ENCODE results near the gene MXI1. TPM values are rescaled to one million over a fixed set of nuclear protein-coding genes. Genes with fewer than 3 reads are reported as not detected.

The MXI1 gene
- total RNA-seq, 1 experiment from 2014 or later: 16.6 TPM

DNA sequence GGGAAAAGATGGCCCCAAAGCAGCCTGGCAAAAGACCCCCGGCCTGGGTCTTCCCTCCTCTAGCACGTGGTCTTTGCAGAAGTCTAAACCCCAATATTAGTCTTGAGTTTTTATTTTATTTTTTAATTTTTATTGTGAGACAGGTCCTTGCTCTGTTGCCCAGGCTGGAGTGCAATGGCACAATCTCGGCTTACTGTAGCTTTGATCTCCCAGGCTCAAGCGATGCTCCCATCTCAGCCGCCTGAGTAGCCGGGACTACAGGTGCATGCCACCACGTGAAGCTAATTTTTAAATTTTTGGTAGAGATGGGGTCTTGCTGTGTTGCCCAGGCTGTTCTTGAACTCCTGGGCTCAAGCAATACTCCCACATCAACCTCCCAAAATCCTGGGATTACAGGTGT lies 40.3 kb upstream of the MXI1 start:
- H3K27ac Mint-ChIP-seq: no peak overlapping the region
- no peaks in the 10 kb centered on the region; the same call in 1 of the 2 replicates for H3K36me3 Mint-ChIP-seq
- DNase-seq (ENCODE audit: low spot score): no peak
- TF ChIP-seq MXD4 (CRISPR knock-in tag; IDR thresholded peaks at IDR 0.05; ENCODE audit: borderline replicate concordance) (no peak), FOXP1 (CRISPR knock-in tag; IDR thresholded peaks at IDR 0.05; ENCODE audit: borderline replicate concordance) (no peak), ETV6 (CRISPR knock-in tag; IDR thresholded peaks at IDR 0.05) (no peak), JUN (CRISPR knock-in tag; IDR thresholded peaks at IDR 0.05) (no peak), SOX15 (CRISPR knock-in tag; IDR thresholded peaks at IDR 0.05) (no peak)
- TF ChIP-seq, protein P1, sequence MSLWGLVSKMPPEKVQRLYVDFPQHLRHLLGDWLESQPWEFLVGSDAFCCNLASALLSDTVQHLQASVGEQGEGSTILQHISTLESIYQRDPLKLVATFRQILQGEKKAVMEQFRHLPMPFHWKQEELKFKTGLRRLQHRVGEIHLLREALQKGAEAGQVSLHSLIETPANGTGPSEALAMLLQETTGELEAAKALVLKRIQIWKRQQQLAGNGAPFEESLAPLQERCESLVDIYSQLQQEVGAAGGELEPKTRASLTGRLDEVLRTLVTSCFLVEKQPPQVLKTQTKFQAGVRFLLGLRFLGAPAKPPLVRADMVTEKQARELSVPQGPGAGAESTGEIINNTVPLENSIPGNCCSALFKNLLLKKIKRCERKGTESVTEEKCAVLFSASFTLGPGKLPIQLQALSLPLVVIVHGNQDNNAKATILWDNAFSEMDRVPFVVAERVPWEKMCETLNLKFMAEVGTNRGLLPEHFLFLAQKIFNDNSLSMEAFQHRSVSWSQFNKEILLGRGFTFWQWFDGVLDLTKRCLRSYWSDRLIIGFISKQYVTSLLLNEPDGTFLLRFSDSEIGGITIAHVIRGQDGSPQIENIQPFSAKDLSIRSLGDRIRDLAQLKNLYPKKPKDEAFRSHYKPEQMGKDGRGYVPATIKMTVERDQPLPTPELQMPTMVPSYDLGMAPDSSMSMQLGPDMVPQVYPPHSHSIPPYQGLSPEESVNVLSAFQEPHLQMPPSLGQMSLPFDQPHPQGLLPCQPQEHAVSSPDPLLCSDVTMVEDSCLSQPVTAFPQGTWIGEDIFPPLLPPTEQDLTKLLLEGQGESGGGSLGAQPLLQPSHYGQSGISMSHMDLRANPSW (CRISPR knock-in tag; conservative IDR thresholded peaks at IDR 0.05; ENCODE audit: low read depth): no peak
- TF ChIP-seq, protein P2, sequence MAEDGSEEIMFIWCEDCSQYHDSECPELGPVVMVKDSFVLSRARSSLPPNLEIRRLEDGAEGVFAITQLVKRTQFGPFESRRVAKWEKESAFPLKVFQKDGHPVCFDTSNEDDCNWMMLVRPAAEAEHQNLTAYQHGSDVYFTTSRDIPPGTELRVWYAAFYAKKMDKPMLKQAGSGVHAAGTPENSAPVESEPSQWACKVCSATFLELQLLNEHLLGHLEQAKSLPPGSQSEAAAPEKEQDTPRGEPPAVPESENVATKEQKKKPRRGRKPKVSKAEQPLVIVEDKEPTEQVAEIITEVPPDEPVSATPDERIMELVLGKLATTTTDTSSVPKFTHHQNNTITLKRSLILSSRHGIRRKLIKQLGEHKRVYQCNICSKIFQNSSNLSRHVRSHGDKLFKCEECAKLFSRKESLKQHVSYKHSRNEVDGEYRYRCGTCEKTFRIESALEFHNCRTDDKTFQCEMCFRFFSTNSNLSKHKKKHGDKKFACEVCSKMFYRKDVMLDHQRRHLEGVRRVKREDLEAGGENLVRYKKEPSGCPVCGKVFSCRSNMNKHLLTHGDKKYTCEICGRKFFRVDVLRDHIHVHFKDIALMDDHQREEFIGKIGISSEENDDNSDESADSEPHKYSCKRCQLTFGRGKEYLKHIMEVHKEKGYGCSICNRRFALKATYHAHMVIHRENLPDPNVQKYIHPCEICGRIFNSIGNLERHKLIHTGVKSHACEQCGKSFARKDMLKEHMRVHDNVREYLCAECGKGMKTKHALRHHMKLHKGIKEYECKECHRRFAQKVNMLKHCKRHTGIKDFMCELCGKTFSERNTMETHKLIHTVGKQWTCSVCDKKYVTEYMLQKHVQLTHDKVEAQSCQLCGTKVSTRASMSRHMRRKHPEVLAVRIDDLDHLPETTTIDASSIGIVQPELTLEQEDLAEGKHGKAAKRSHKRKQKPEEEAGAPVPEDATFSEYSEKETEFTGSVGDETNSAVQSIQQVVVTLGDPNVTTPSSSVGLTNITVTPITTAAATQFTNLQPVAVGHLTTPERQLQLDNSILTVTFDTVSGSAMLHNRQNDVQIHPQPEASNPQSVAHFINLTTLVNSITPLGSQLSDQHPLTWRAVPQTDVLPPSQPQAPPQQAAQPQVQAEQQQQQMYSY (CRISPR knock-in tag; IDR thresholded peaks at IDR 0.05): no peak
- TF ChIP-seq, protein P3, sequence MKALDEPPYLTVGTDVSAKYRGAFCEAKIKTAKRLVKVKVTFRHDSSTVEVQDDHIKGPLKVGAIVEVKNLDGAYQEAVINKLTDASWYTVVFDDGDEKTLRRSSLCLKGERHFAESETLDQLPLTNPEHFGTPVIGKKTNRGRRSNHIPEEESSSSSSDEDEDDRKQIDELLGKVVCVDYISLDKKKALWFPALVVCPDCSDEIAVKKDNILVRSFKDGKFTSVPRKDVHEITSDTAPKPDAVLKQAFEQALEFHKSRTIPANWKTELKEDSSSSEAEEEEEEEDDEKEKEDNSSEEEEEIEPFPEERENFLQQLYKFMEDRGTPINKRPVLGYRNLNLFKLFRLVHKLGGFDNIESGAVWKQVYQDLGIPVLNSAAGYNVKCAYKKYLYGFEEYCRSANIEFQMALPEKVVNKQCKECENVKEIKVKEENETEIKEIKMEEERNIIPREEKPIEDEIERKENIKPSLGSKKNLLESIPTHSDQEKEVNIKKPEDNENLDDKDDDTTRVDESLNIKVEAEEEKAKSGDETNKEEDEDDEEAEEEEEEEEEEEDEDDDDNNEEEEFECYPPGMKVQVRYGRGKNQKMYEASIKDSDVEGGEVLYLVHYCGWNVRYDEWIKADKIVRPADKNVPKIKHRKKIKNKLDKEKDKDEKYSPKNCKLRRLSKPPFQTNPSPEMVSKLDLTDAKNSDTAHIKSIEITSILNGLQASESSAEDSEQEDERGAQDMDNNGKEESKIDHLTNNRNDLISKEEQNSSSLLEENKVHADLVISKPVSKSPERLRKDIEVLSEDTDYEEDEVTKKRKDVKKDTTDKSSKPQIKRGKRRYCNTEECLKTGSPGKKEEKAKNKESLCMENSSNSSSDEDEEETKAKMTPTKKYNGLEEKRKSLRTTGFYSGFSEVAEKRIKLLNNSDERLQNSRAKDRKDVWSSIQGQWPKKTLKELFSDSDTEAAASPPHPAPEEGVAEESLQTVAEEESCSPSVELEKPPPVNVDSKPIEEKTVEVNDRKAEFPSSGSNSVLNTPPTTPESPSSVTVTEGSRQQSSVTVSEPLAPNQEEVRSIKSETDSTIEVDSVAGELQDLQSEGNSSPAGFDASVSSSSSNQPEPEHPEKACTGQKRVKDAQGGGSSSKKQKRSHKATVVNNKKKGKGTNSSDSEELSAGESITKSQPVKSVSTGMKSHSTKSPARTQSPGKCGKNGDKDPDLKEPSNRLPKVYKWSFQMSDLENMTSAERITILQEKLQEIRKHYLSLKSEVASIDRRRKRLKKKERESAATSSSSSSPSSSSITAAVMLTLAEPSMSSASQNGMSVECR (CRISPR knock-in tag; IDR thresholded peaks at IDR 0.05; ENCODE audit: borderline replicate concordance): no peak
- CTCF ChIA-PET: interaction anchor here (0.9 kb wide), 1 partner anchor 9 kb away, joined by 3 read pairs; no protein-coding TSS in a partner anchor
- peaks cover 100% of the 10 kb centered on the region for H3K27me3 Mint-ChIP-seq (ENCODE audit: low read depth)
- H3K4me3 Mint-ChIP-seq: no peak overlapping the region
- peaks cover 53% of the 10 kb centered on the region for H3K4me1 Mint-ChIP-seq
- no peaks in the 10 kb centered on the region for H3K9me3 Mint-ChIP-seq
- POLR2A ChIA-PET: no interaction called here
- no peak for ATAC-seq

DNA sequence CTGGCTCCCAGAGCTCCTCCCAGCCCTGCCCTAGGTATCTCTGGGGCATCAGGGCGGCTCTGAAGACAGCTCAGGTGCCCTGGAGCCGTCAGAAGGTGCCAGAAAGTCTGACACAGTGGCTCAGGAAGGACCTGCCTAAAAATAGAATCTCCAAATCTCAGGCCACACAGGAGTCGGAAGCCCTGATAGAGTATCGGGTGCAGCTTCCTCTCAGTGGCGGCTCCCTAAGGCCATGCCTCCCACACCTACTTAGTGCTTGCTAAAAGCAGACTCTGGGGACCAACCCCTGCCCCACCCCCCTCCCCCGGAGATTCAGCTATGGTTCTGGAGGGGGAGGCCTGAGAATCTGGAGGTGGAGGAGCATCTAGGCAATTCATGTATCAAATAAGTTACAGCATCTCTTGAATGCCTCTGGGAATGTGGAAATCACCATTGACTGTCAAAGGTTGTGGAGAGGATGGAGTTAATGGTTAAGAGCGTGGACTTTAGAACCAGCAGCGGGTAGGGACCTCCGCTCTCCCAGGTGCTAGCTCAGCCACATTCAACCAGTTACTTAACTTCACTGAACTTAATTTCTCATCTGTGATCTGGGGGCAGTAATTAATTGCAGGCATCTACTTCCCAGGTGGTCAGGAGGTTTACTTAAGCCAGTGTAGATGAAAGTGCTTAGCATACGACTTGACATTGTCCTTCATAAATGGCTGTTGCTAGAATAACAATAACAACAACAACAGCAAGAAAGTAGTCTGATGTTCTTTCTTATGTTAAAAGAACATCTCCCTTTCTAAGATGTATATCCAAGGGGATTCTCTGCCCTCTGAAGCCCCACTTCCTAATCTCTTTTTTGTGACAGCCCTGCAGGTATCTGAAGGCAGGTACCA lies 38.6 kb upstream of the MXI1 start:
- CTCF ChIA-PET: interaction anchor here (1.0 to 1.4 kb wide), 4 partner anchors 24 to 53 kb away, joined by 3 to 6 read pairs (median 4); no protein-coding TSS in a partner anchor
- no peak overlapping the region; the same call in 1 of the 2 replicates for H3K4me3 Mint-ChIP-seq
- POLR2A ChIA-PET: interaction anchor here (1.3 kb wide), 1 partner anchor 750 kb away, joined by 3 read pairs; the partner anchor contains the start of genes BBIP1 and SHOC2
- DNase-seq (ENCODE audit: low spot score) (no peak), ATAC-seq (peak; percentile 72)
- H3K36me3 Mint-ChIP-seq: no peaks in the 10 kb centered on the region; the same call in 1 of the 2 replicates
- H3K9me3 Mint-ChIP-seq: no peaks in the 10 kb centered on the region
- H3K27ac Mint-ChIP-seq: no peak overlapping the region
- peaks cover 40% of the 10 kb centered on the region for H3K4me1 Mint-ChIP-seq
- H3K27me3 Mint-ChIP-seq (ENCODE audit: low read depth): peaks cover 100% of the 10 kb centered on the region
- no peak for TF ChIP-seq ZNF121 (CRISPR knock-in tag; IDR thresholded peaks at IDR 0.05)
- TF ChIP-seq NFE2L1 (CRISPR knock-in tag; IDR thresholded peaks at IDR 0.05): no peak
- no peak for TF ChIP-seq ZNF219 (CRISPR knock-in tag; IDR thresholded peaks at IDR 0.05; ENCODE audit: borderline replicate concordance)
- no peak for TF ChIP-seq ESRRA (CRISPR knock-in tag; IDR thresholded peaks at IDR 0.05; ENCODE audit: borderline replicate concordance)
- TF ChIP-seq, protein P4, sequence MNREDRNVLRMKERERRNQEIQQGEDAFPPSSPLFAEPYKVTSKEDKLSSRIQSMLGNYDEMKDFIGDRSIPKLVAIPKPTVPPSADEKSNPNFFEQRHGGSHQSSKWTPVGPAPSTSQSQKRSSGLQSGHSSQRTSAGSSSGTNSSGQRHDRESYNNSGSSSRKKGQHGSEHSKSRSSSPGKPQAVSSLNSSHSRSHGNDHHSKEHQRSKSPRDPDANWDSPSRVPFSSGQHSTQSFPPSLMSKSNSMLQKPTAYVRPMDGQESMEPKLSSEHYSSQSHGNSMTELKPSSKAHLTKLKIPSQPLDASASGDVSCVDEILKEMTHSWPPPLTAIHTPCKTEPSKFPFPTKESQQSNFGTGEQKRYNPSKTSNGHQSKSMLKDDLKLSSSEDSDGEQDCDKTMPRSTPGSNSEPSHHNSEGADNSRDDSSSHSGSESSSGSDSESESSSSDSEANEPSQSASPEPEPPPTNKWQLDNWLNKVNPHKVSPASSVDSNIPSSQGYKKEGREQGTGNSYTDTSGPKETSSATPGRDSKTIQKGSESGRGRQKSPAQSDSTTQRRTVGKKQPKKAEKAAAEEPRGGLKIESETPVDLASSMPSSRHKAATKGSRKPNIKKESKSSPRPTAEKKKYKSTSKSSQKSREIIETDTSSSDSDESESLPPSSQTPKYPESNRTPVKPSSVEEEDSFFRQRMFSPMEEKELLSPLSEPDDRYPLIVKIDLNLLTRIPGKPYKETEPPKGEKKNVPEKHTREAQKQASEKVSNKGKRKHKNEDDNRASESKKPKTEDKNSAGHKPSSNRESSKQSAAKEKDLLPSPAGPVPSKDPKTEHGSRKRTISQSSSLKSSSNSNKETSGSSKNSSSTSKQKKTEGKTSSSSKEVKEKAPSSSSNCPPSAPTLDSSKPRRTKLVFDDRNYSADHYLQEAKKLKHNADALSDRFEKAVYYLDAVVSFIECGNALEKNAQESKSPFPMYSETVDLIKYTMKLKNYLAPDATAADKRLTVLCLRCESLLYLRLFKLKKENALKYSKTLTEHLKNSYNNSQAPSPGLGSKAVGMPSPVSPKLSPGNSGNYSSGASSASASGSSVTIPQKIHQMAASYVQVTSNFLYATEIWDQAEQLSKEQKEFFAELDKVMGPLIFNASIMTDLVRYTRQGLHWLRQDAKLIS (CRISPR knock-in tag; IDR thresholded peaks at IDR 0.05; ENCODE audit: borderline replicate concordance): no peak
- TF ChIP-seq, protein P5, sequence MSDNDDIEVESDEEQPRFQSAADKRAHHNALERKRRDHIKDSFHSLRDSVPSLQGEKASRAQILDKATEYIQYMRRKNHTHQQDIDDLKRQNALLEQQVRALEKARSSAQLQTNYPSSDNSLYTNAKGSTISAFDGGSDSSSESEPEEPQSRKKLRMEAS (CRISPR knock-in tag; IDR thresholded peaks at IDR 0.05): no peak
- TF ChIP-seq, protein P6, sequence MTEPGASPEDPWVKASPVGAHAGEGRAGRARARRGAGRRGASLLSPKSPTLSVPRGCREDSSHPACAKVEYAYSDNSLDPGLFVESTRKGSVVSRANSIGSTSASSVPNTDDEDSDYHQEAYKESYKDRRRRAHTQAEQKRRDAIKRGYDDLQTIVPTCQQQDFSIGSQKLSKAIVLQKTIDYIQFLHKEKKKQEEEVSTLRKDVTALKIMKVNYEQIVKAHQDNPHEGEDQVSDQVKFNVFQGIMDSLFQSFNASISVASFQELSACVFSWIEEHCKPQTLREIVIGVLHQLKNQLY (CRISPR knock-in tag; IDR thresholded peaks at IDR 0.05): no peak
- no peak for TF ChIP-seq ZNF671 (CRISPR knock-in tag; IDR thresholded peaks at IDR 0.05)
- TF ChIP-seq NFATC4 (CRISPR knock-in tag; IDR thresholded peaks at IDR 0.05): no peak
- no peak for TF ChIP-seq FOXP1 (CRISPR knock-in tag; IDR thresholded peaks at IDR 0.05; ENCODE audit: borderline replicate concordance)

Data from WTC11 (cell line).